WTC11 (cell line): Measurements from ENCODE around the gene TMCO1.

ENCODE experiments used
- ETV6 ChIP-seq: sonication (generic); formaldehyde crosslinking; IDR thresholded peaks from 2 replicates; pipeline ENCODE4 v1.8.1; 2022; ENCODE audit warnings: mild to moderate bottlenecking, missing genetic modification reagents
- JUN ChIP-seq: sonication (generic); formaldehyde crosslinking; IDR thresholded peaks from 2 replicates; pipeline ENCODE4 v1.8.0; 2023; ENCODE audit warnings: mild to moderate bottlenecking, missing genetic modification reagents
- TF ChIP-seq, protein P1 (sequence below): fragments of 200-600 bp; IDR thresholded peaks from 2 replicates; pipeline ENCODE4 v1.8.0; 2022; ENCODE audit warnings: antibody characterized with exemption
- TF ChIP-seq, protein P2 (sequence below): sonication (generic); formaldehyde crosslinking; IDR thresholded peaks from 2 replicates; pipeline ENCODE4 v1.8.1; 2022; ENCODE audit warnings: mild to moderate bottlenecking, moderate library complexity, missing genetic modification reagents

DNA sequence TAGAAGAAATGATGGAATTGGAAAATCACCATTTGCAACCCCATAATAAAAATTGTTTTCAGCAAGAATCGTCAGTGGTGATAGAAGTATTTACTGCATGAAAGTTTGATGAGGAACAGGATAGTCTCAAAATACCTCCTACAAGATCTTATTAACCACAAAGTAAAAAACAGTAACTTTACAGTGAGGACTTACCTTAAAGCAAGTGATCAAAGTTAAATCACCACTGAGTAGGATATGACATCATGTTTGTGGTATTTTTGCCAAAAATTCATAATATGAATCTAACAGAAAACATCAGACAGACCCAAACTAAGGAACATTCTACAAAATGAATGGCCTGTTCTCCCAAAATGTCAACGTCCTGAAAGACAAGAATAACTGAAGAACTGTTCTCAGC lies 90.2 kb downstream of the TMCO1 start:
- TF ChIP-seq, protein P1, sequence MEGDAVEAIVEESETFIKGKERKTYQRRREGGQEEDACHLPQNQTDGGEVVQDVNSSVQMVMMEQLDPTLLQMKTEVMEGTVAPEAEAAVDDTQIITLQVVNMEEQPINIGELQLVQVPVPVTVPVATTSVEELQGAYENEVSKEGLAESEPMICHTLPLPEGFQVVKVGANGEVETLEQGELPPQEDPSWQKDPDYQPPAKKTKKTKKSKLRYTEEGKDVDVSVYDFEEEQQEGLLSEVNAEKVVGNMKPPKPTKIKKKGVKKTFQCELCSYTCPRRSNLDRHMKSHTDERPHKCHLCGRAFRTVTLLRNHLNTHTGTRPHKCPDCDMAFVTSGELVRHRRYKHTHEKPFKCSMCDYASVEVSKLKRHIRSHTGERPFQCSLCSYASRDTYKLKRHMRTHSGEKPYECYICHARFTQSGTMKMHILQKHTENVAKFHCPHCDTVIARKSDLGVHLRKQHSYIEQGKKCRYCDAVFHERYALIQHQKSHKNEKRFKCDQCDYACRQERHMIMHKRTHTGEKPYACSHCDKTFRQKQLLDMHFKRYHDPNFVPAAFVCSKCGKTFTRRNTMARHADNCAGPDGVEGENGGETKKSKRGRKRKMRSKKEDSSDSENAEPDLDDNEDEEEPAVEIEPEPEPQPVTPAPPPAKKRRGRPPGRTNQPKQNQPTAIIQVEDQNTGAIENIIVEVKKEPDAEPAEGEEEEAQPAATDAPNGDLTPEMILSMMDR: no peak
- TF ChIP-seq ETV6 (CRISPR knock-in tag) (no peak), JUN (CRISPR knock-in tag) (no peak)
- TF ChIP-seq, protein P2, sequence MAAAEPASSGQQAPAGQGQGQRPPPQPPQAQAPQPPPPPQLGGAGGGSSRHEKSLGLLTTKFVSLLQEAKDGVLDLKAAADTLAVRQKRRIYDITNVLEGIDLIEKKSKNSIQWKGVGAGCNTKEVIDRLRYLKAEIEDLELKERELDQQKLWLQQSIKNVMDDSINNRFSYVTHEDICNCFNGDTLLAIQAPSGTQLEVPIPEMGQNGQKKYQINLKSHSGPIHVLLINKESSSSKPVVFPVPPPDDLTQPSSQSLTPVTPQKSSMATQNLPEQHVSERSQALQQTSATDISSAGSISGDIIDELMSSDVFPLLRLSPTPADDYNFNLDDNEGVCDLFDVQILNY (CRISPR knock-in tag): no peak
